ENCODE measurements around the gene CCR6.

The CCR6 gene

GRCh38 chr6:167129159-167129558 lies 6.3 kb downstream of the CCR6 start:
- Mint-ChIP-seq H3K4me3 (peak overlapping the region; percentile 50), H3K36me3 (ENCODE audit: insufficient read depth) (peaks cover 9% of the 10 kb centered on the region), H3K27ac (ENCODE audit: low read depth) (peak overlapping the region; percentile 19), H3K9me3 (no peaks in the 10 kb centered on the region), H3K4me1 (peaks cover 46% of the 10 kb centered on the region), H3K27me3 (no peaks in the 10 kb centered on the region)
- DNase-seq (ENCODE audit: low spot score in 2 of 2): no peak
- no peak for ATAC-seq (replicated peaks; ENCODE audit: extremely low read depth, poor library complexity, severe bottlenecking)

- Mint-ChIP-seq H3K27me3 (no peaks in the 10 kb centered on the region), H3K36me3 (ENCODE audit: insufficient read depth) (peaks cover 9% of the 10 kb centered on the region)
- ATAC-seq (replicated peaks; ENCODE audit: extremely low read depth, poor library complexity, severe bottlenecking): no peak
Observed at GRCh38 chr6:167129562-167129961, 6.7 kb downstream of the CCR6 start.

GRCh38 chr6:167130008-167130677 lies 7.2 kb downstream of the CCR6 start:
- H3K4me3 Mint-ChIP-seq: peak overlapping the region; percentile 21

More at GRCh38 chr6:167129562-167129961, 6.7 kb downstream of the CCR6 start:
- no peaks in the 10 kb centered on the region for H3K9me3 Mint-ChIP-seq
- peak overlapping the region; percentile 50 for H3K4me3 Mint-ChIP-seq
- H3K27ac Mint-ChIP-seq (ENCODE audit: low read depth): peak overlapping the region; percentile 19
- no peak for DNase-seq (ENCODE audit: low spot score in 2 of 2)
- H3K4me1 Mint-ChIP-seq: peaks cover 44% of the 10 kb centered on the region

DNA sequence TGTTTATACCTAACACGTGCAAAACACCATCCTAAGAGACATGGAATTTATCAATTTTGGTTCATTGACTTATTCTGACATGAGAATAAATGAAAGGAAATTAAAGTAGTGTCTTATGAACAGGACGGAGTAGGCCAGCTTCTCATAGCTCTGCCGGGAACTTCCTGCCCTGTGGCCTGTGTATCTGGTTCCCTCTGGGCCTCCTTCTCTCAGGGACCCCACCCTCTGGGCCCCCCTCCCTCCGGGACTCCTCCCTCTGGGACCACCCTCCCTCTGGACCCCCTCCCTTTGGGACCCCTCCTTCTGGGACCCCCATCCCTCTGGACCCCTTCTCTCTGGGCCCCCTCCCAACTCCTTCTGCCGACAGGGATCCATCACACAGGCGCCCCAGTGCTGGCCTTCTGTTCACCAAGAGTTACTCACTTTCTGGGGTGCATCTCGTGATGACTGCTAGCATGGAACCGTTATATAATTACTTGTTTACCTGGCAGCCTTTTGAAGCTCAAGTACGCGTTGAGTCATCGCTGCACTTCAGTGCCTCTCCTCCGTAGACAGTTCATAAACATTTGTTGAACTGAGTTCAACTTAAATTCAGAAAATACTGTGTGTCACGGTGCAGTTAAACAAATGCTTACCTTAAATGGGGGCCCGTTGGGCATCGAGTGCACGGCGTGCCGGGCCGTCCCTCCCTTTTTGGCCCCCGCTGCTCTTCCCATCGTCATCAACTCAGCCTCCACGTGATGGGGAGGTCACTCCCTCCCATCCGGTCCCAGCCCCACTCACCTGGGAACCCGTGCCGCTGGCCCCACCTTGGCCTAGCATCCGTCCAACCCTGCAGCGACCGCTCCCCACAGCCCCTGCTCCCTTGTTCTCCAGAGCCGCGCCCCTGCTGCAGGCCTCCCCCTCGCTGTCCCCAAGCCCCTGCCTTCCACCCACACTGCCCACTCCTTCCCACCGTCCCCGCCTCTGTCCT lies 8.1 kb downstream of the CCR6 start:
- DNase-seq (ENCODE audit: low spot score in 2 of 2) (no peak), ATAC-seq (replicated peaks; ENCODE audit: extremely low read depth, poor library complexity, severe bottlenecking) (peak; percentile 24)
- H3K4me3 Mint-ChIP-seq: no peak overlapping the region
- peak overlapping the region; percentile 35 for H3K27ac Mint-ChIP-seq (ENCODE audit: low read depth)
- no peaks in the 10 kb centered on the region for H3K9me3 Mint-ChIP-seq
- H3K27me3 Mint-ChIP-seq: no peaks in the 10 kb centered on the region
- peaks cover 6% of the 10 kb centered on the region for H3K36me3 Mint-ChIP-seq (ENCODE audit: insufficient read depth)
- peaks cover 40% of the 10 kb centered on the region for H3K4me1 Mint-ChIP-seq

More at GRCh38 chr6:167130008-167130677, 7.2 kb downstream of the CCR6 start:
- no peaks in the 10 kb centered on the region for H3K9me3 Mint-ChIP-seq
- H3K27ac Mint-ChIP-seq (ENCODE audit: low read depth): peak overlapping the region; percentile 19
- H3K4me1 Mint-ChIP-seq: peaks cover 40% of the 10 kb centered on the region
- peaks cover 9% of the 10 kb centered on the region for H3K36me3 Mint-ChIP-seq (ENCODE audit: insufficient read depth)
- peak; percentile 92 for ATAC-seq (replicated peaks; ENCODE audit: extremely low read depth, poor library complexity, severe bottlenecking)
- H3K27me3 Mint-ChIP-seq: no peaks in the 10 kb centered on the region
- DNase-seq (ENCODE audit: low spot score in 2 of 2): peak in 1 of 2 donors; percentile 37

DNA sequence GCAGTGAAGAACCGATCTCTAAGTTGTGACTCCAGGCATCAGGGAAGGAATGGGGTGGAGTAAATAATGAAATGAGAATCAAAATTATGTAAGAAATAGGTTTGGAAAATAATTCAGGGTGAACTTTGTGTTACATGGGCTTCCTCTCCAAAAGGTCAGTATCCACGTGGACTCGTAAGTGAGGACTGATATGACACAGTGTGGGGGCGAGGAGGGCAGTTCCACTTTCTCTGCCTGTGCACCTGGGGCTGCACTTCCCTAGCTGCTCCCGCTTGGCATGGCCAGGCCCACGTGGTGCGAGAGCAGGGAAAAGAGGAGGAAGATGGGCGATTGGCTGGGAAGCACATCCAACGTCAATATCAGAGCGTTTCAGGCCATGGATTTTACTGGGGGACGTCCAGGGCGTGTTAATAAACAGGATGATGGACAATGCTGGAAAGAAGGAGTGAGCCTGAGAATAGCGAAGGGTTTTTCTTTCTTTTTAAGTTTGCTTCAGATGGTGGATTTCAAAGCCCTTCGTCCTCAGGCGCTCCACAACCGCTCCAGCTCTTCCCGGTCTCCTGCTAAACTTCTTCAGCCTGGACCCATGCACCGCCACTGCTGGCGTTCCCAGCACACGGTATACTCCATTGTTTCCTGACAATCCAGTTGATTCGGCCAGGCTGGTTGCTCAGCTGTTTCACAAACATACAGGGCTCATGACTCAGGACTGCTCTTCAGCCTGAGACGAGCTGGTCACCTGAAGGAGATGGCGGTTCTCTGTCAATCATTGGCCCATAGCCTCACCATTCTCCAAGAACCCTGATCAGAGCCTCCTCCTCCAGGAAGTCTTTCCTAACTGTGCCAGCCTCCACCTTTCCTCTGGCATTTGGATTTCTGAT lies 11.8 kb downstream of the CCR6 start:
- no peak for ATAC-seq (replicated peaks; ENCODE audit: extremely low read depth, poor library complexity, severe bottlenecking)
- no peaks in the 10 kb centered on the region for H3K9me3 Mint-ChIP-seq

DNA sequence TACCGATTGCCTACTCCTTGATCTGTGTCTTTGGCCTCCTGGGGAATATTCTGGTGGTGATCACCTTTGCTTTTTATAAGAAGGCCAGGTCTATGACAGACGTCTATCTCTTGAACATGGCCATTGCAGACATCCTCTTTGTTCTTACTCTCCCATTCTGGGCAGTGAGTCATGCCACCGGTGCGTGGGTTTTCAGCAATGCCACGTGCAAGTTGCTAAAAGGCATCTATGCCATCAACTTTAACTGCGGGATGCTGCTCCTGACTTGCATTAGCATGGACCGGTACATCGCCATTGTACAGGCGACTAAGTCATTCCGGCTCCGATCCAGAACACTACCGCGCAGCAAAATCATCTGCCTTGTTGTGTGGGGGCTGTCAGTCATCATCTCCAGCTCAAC lies 13.5 kb downstream of the CCR6 start:
- DNase-seq (ENCODE audit: low spot score in 2 of 2): no peak
- no peak overlapping the region for H3K27ac Mint-ChIP-seq (ENCODE audit: low read depth)
- ATAC-seq (replicated peaks; ENCODE audit: extremely low read depth, poor library complexity, severe bottlenecking): no peak

More for the DNA sequence above, 11.8 kb downstream of the CCR6 start:
- H3K4me3 Mint-ChIP-seq: no peak overlapping the region
- no peak overlapping the region for H3K27ac Mint-ChIP-seq (ENCODE audit: low read depth)
- H3K27me3 Mint-ChIP-seq: no peaks in the 10 kb centered on the region
- peaks cover 25% of the 10 kb centered on the region for H3K4me1 Mint-ChIP-seq
- H3K36me3 Mint-ChIP-seq (ENCODE audit: insufficient read depth): peaks cover 5% of the 10 kb centered on the region
- no peak for DNase-seq (ENCODE audit: low spot score in 2 of 2)

DNA sequence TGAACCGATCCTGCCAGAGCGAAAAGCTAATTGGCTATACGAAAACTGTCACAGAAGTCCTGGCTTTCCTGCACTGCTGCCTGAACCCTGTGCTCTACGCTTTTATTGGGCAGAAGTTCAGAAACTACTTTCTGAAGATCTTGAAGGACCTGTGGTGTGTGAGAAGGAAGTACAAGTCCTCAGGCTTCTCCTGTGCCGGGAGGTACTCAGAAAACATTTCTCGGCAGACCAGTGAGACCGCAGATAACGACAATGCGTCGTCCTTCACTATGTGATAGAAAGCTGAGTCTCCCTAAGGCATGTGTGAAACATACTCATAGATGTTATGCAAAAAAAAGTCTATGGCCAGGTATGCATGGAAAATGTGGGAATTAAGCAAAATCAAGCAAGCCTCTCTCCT lies 14.2 kb downstream of the CCR6 start:
- H3K36me3 Mint-ChIP-seq (ENCODE audit: insufficient read depth): peaks cover 3% of the 10 kb centered on the region
- no peak overlapping the region for H3K4me3 Mint-ChIP-seq
- no peak for ATAC-seq (replicated peaks; ENCODE audit: extremely low read depth, poor library complexity, severe bottlenecking)
- H3K9me3 Mint-ChIP-seq: no peaks in the 10 kb centered on the region
- DNase-seq (ENCODE audit: low spot score in 2 of 2): no peak
- no peaks in the 10 kb centered on the region for H3K27me3 Mint-ChIP-seq
- H3K27ac Mint-ChIP-seq (ENCODE audit: low read depth): no peak overlapping the region
- peaks cover 6% of the 10 kb centered on the region for H3K4me1 Mint-ChIP-seq

More for the DNA sequence above, 13.5 kb downstream of the CCR6 start:
- H3K36me3 Mint-ChIP-seq (ENCODE audit: insufficient read depth): peaks cover 3% of the 10 kb centered on the region
- no peak overlapping the region for H3K4me3 Mint-ChIP-seq
- peaks cover 13% of the 10 kb centered on the region for H3K4me1 Mint-ChIP-seq
- no peaks in the 10 kb centered on the region for H3K27me3 Mint-ChIP-seq
- no peaks in the 10 kb centered on the region for H3K9me3 Mint-ChIP-seq

GRCh38 chr6:167137881-167138280 lies 15.0 kb downstream of the CCR6 start:
- peaks cover 2% of the 10 kb centered on the region for H3K36me3 Mint-ChIP-seq (ENCODE audit: insufficient read depth)
- DNase-seq (ENCODE audit: low spot score in 2 of 2) (no peak), ATAC-seq (replicated peaks; ENCODE audit: extremely low read depth, poor library complexity, severe bottlenecking) (no peak)
- no peak overlapping the region for H3K4me3 Mint-ChIP-seq
- H3K27ac Mint-ChIP-seq (ENCODE audit: low read depth): no peak overlapping the region
- H3K9me3 Mint-ChIP-seq: no peaks in the 10 kb centered on the region
- H3K4me1 Mint-ChIP-seq: peaks cover 5% of the 10 kb centered on the region
- no peaks in the 10 kb centered on the region for H3K27me3 Mint-ChIP-seq

DNA sequence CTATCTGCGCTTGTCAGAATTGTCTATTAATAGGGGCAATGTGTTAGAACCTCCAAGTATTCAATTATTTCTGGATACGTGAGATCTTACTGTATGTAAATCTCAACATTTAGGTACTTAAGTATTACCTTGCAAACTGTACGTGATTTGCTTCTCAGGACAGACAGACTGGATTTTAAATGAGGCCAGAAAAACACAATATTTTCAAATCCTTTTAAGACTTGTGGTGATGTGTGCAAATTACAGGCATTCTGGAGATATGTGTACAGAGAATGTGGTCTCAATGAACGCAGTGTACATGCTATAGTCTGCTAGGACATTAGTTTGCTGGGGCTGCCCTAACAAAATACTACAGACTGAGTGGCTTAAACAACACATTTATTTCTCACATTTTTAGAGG lies 16.9 kb downstream of the CCR6 start:
- no peak overlapping the region for H3K4me3 Mint-ChIP-seq
- peaks cover 5% of the 10 kb centered on the region for H3K4me1 Mint-ChIP-seq
- no peaks in the 10 kb centered on the region for H3K9me3 Mint-ChIP-seq
- H3K27me3 Mint-ChIP-seq: peaks cover 6% of the 10 kb centered on the region
- H3K27ac Mint-ChIP-seq (ENCODE audit: low read depth): no peak overlapping the region
- H3K36me3 Mint-ChIP-seq (ENCODE audit: insufficient read depth): peaks cover 2% of the 10 kb centered on the region
- ATAC-seq (replicated peaks; ENCODE audit: extremely low read depth, poor library complexity, severe bottlenecking): no peak
- DNase-seq (ENCODE audit: low spot score in 2 of 2): no peak

DNA sequence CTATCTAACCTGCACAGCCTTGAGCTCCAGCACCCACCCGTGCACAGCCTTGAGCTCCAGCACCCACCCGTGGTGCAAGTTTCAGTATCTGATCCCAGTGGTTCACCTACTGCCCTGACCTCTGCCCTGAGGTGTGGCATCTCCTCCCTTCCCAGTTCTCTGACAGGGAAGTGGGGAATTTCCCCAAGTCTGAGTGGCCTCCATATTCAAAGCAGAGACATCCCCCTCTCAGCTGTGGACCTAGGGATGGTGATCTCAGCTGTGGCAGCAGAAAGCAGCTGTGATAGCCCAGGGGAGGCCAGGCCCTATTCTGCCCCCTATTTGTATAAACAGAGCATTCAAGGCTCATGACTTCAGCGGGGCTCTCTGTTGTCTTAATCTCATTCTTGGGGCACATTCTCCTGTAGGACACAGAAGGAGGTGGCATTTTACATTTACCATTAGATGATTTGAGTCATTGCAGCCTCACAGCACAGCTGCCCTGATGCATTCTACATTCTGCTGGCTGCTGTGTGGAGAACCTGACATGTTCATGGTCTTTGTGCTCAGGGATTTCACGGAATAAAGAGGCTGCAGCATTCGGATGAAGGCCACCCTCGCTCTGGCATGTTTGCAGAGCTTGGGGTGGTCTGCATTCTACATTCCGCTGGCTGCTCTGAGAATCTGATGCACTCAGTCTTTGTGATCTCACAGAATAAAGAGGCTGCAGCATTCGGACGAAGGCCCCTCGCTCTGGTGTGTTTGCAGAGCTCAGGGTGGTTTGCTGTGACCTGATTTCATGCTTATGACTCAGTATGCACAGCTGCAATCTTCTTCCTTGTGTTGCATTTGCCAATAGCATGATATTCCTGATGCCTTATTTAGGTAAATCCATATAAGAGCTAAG lies 17.9 kb downstream of the CCR6 start:
- H3K27ac Mint-ChIP-seq (ENCODE audit: low read depth): no peak overlapping the region
- H3K36me3 Mint-ChIP-seq (ENCODE audit: insufficient read depth): peaks cover 2% of the 10 kb centered on the region
- ATAC-seq (replicated peaks; ENCODE audit: extremely low read depth, poor library complexity, severe bottlenecking): no peak
- peaks cover 5% of the 10 kb centered on the region for H3K4me1 Mint-ChIP-seq
- DNase-seq (ENCODE audit: low spot score in 2 of 2): no peak
- H3K4me3 Mint-ChIP-seq: no peak overlapping the region
- no peaks in the 10 kb centered on the region for H3K9me3 Mint-ChIP-seq
- H3K27me3 Mint-ChIP-seq: peaks cover 12% of the 10 kb centered on the region

DNA sequence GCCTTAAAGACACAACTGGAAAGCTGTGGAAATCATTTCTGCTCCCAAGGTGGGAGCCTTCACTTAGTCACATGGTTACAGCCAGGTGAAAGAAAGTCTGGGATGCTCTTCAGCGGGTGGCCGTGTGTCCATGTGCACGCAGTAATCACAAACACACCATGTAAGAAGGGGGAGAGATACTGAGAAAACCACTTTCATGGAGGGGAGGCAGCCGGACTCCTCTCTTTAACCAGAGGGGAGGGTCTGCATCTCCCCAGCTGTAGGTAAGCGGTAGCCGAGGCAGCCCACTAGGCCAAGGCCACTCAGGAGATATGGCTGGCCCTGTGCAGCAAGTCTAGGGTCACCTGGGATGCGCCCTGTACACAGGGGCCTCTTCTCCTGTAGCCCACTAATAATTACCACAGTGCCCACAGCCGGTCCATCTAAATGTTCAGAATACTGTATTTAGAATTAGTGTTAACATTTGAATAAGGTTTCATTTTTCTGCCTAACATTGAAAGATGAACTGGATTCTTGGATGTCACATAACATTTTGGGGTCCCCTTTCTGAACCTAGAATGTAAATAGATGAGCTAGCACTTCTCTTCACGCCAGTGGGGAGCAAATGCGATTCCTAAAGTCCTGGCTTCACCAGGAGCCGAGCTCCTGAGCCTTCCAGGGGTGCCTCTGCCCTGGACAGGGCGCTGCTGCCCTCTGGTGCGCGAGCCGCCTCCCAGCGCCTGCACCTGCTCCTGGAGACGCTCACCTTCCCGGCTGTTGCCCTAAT lies 19.0 kb downstream of the CCR6 start:
- Mint-ChIP-seq H3K36me3 (ENCODE audit: insufficient read depth) (peaks cover 2% of the 10 kb centered on the region), H3K27ac (ENCODE audit: low read depth) (no peak overlapping the region), H3K4me1 (peaks cover 5% of the 10 kb centered on the region), H3K4me3 (no peak overlapping the region), H3K27me3 (peaks cover 12% of the 10 kb centered on the region), H3K9me3 (no peaks in the 10 kb centered on the region)
- DNase-seq (ENCODE audit: low spot score in 2 of 2) (peak in 1 of 2 donors; percentile 25), ATAC-seq (replicated peaks; ENCODE audit: extremely low read depth, poor library complexity, severe bottlenecking) (no peak)

All from central memory CD8-positive, alpha-beta T cell (primary cell).